ENCODE results near the gene MARCHF3. TPM values are rescaled to one million over a fixed set of nuclear protein-coding genes. Genes with fewer than 3 reads are reported as not detected.
"Not testable (repeated sequence)": the region's sequence is repeated elsewhere in the genome, so short reads cannot be mapped to it uniquely, and the experiment has no call there.

MARCHF3 gene
- total RNA-seq, 1 experiment from 2014 or later, result 4.8 TPM

- no peak for DNase-seq (ENCODE audit: low spot score)
Observed at GRCh38 chr5:126847826-126848251, 182.5 kb downstream of the MARCHF3 start.

- no peak for DNase-seq (ENCODE audit: low spot score)
Observed at GRCh38 chr5:126847456-126847820, 182.9 kb downstream of the MARCHF3 start.

- DNase-seq (ENCODE audit: low spot score), result no peak
Observed at GRCh38 chr5:126846744-126847455, 183.5 kb downstream of the MARCHF3 start.

GRCh38 chr5:126846344-126846743 is 184.0 kb downstream of the MARCHF3 start:
- no peak for DNase-seq (ENCODE audit: low spot score)

GRCh38 chr5:126845470-126846070 is 184.8 kb downstream of the MARCHF3 start:
- DNase-seq (ENCODE audit: low spot score), result not testable (repeated sequence)

- not testable (repeated sequence) for DNase-seq (ENCODE audit: low spot score)
Observed at GRCh38 chr5:126843375-126843774, 187.0 kb downstream of the MARCHF3 start.

GRCh38 chr5:126839407-126839806 is 191.0 kb downstream of the MARCHF3 start:
- not testable (repeated sequence) for DNase-seq (ENCODE audit: low spot score)

- no peak for DNase-seq (ENCODE audit: low spot score)
Observed at GRCh38 chr5:126837906-126838539, 192.3 kb downstream of the MARCHF3 start.

- DNase-seq (ENCODE audit: low spot score), result no peak
Observed at GRCh38 chr5:126837242-126837641, 193.1 kb downstream of the MARCHF3 start.

- no peak for DNase-seq (ENCODE audit: low spot score)
Observed at GRCh38 chr5:126836778-126837177, 193.6 kb downstream of the MARCHF3 start.

- DNase-seq (ENCODE audit: low spot score), result no peak
Observed at GRCh38 chr5:126831156-126831555, 199.2 kb downstream of the MARCHF3 start.

GRCh38 chr5:126830061-126830460 is 200.3 kb downstream of the MARCHF3 start:
- no peak for DNase-seq (ENCODE audit: low spot score)

GRCh38 chr5:126829098-126829497 is 201.3 kb downstream of the MARCHF3 start:
- DNase-seq (ENCODE audit: low spot score), result no peak

GRCh38 chr5:126826619-126827215 is 203.6 kb downstream of the MARCHF3 start:
- DNase-seq (ENCODE audit: low spot score), result no peak

- DNase-seq (ENCODE audit: low spot score), result no peak
Observed at GRCh38 chr5:126819253-126819652, 211.1 kb downstream of the MARCHF3 start.

GRCh38 chr5:126818736-126819135 is 211.6 kb downstream of the MARCHF3 start:
- no peak for DNase-seq (ENCODE audit: low spot score)

Other genes starting within 250 kb of the MARCHF3 start
- 1.4 and 1.6 TPM in 2 replicates for gene C5orf63, start 42.9 kb upstream of the MARCHF3 start, total RNA-seq (2014; rRNA removed; shearing (Covaris generic))

Measured in A172 (cell line).